Suprapubic skin (tissue), 4 donors: Measurements from ENCODE around the gene HSD17B8. TPM values are rescaled to one million over a fixed set of nuclear protein-coding genes. Genes with fewer than 3 reads are reported as not detected.

ENCODE experiments used
- DNase-seq, 2 donors: peaks; one replicate each; pipeline ENCODE4 v3.0.0-alpha.2; 2019; ENCODE audit warnings: low spot score in 2 of 2
- H3K27ac ChIP-seq: fragments of 200-600 bp; sonication (generic); one replicate; pipeline ENCODE4 v1.5.1; 2019
- H3K27me3 ChIP-seq: fragments of 200-600 bp; sonication (generic); one replicate; pipeline ENCODE4 v1.5.1; 2019
- H3K36me3 ChIP-seq: fragments of 200-600 bp; sonication (generic); one replicate; pipeline ENCODE4 v1.5.1; 2019
- H3K4me1 ChIP-seq: fragments of 200-600 bp; sonication (generic); one replicate; pipeline ENCODE4 v1.5.1; 2019
- H3K4me3 ChIP-seq: fragments of 200-600 bp; sonication (generic); one replicate; pipeline ENCODE4 v1.5.1; 2019; ENCODE audit warnings: mild to moderate bottlenecking
- H3K9me3 ChIP-seq: fragments of 200-600 bp; sonication (generic); one replicate; pipeline ENCODE4 v1.5.1; 2019
- CTCF ChIP-seq, 2 donors: fragments of 200-600 bp in 1 of 2; fragments of 450-650 bp in 1 of 2; sonication (generic) in 1 of 2; IDR thresholded peaks; one replicate each; pipeline ENCODE4 v1.5.1; 2016 to 2019; ENCODE audit warnings: antibody characterized with exemption in 2 of 2, mild to moderate bottlenecking in 1 of 2, moderate library complexity in 1 of 2
- EP300 ChIP-seq: sonication (generic); formaldehyde crosslinking; IDR thresholded peaks from one replicate; pipeline ENCODE4 v1.6.1; 2017; ENCODE audit warnings: antibody characterized with exemption
- POLR2A ChIP-seq, 2 donors: fragments of 450-650 bp; IDR thresholded peaks; one replicate each; pipeline ENCODE4 v1.6.1; 2017; ENCODE audit warnings: antibody characterized with exemption in 2 of 2, mild to moderate bottlenecking in 2 of 2, moderate library complexity in 2 of 2
- POLR2AphosphoS5 ChIP-seq, 3 donors: sonication (generic); formaldehyde crosslinking; IDR thresholded peaks; one replicate each; pipeline ENCODE4 v1.6.1; 2017; ENCODE audit warnings: antibody characterized with exemption in 3 of 3
- WGBS: methylation state at CpG from one replicate; pipeline ENCODE4 v1.1.5; 2018; 5-methylcytosine and 5-hydroxymethylcytosine counted together
- total RNA-seq, 4 donors: library from RNA; depleted of rRNA; stranded (reverse); fragments of >200 nt; gene quantifications; one replicate each; pipeline ENCODE4 v1.1.0, GENCODE V29; 2016

Gene HSD17B8
- total RNA-seq, 4 donors from 2014 or later = 26.2 to 66.0 (median 50.5) TPM

GRCh38 chr6:33191383-33192104 is 12.9 kb upstream of the HSD17B8 start:
- no peak overlapping the region for H3K4me3 ChIP-seq

GRCh38 chr6:33192105-33192646 is 12.3 kb upstream of the HSD17B8 start, which contains the start of gene COL11A2:
TSS of gene COL11A2 (minus strand) at chr6:33192467. CDS start at chr6:33192240, 227 bp downstream.
- peaks cover 18% of the 10 kb centered on the region for H3K4me1 ChIP-seq
- peaks cover 13% of the 10 kb centered on the region for H3K27me3 ChIP-seq
- H3K27ac ChIP-seq = peak within 1 kb of the TSS; percentile 15
- no peak for DNase-seq
- peaks cover 27% of the 10 kb centered on the region for H3K36me3 ChIP-seq
- TF ChIP-seq CTCF (IDR thresholded peaks at IDR 0.05) = no peak
- no peak for TF ChIP-seq EP300
- no peak for TF ChIP-seq POLR2AphosphoS5 (IDR thresholded peaks at IDR 0.05)
- no peak for TF ChIP-seq POLR2A (IDR thresholded peaks at IDR 0.05)
- H3K4me3 ChIP-seq = peak within 1 kb of the TSS; percentile 50
- 8% methylated on average over 12 of the region's 35 CpGs for WGBS
- H3K9me3 ChIP-seq = no peaks in the 10 kb centered on the region

More at GRCh38 chr6:33191383-33192104, 12.9 kb upstream of the HSD17B8 start:
- TF ChIP-seq POLR2AphosphoS5 (IDR thresholded peaks at IDR 0.05) (no peak), EP300 (no peak), POLR2A (IDR thresholded peaks at IDR 0.05) (no peak), CTCF (IDR thresholded peaks at IDR 0.05) (no peak)
- Histone ChIP-seq H3K4me1 (peaks cover 17% of the 10 kb centered on the region), H3K9me3 (no peaks in the 10 kb centered on the region), H3K27me3 (peaks cover 13% of the 10 kb centered on the region), H3K36me3 (peaks cover 26% of the 10 kb centered on the region), H3K27ac (no peak overlapping the region)
- WGBS = 56% methylated on average over 8 of the region's 8 CpGs
- no peak for DNase-seq

GRCh38 chr6:33192671-33193602 is 11.5 kb upstream of the HSD17B8 start:
- Histone ChIP-seq H3K4me3 (peak overlapping the region; percentile 50), H3K27me3 (peaks cover 13% of the 10 kb centered on the region), H3K36me3 (peaks cover 27% of the 10 kb centered on the region), H3K4me1 (peaks cover 25% of the 10 kb centered on the region), H3K9me3 (no peaks in the 10 kb centered on the region), H3K27ac (peak overlapping the region; percentile 15)
- no peak for TF ChIP-seq POLR2AphosphoS5 (IDR thresholded peaks at IDR 0.05)
- TF ChIP-seq EP300 = no peak
- TF ChIP-seq CTCF (IDR thresholded peaks at IDR 0.05) = no peak
- TF ChIP-seq POLR2A (IDR thresholded peaks at IDR 0.05) = no peak
- DNase-seq = no peak
- whole genome bisulfite sequencing = 4% methylated on average over 46 of the region's 72 CpGs

- H3K27ac ChIP-seq = no peak overlapping the region
- peaks cover 32% of the 10 kb centered on the region for H3K4me1 ChIP-seq
- H3K36me3 ChIP-seq = peaks cover 27% of the 10 kb centered on the region
- H3K27me3 ChIP-seq = peaks cover 13% of the 10 kb centered on the region
- TF ChIP-seq POLR2A (IDR thresholded peaks at IDR 0.05) = no peak
- no peak for TF ChIP-seq CTCF (IDR thresholded peaks at IDR 0.05)
- no peak for TF ChIP-seq POLR2AphosphoS5 (IDR thresholded peaks at IDR 0.05)
- TF ChIP-seq EP300 = no peak
- H3K9me3 ChIP-seq = no peaks in the 10 kb centered on the region
- WGBS = 66% methylated on average over 6 of the region's 6 CpGs
- H3K4me3 ChIP-seq = peak overlapping the region; percentile 50
- DNase-seq = no peak
These were observed 10.8 kb upstream of the HSD17B8 start for GRCh38 chr6:33193619-33194018.
